SK-N-MC (cell line): ENCODE results near the gene SEMA4D.

ENCODE experiments used
- EZH2 ChIP-seq: fragments of 200-600 bp; sonication (generic); IDR thresholded peaks from one replicate; pipeline ENCODE4 v1.6.1; 2017; ENCODE audit warnings: antibody characterized with exemption
- FOXP2 ChIP-seq: optimal IDR thresholded peaks from 2 replicates; pipeline ENCODE3; 2011; ENCODE audit warnings: mild to moderate bottlenecking, moderate library complexity; ENCODE audit not compliant: insufficient read depth; ENCODE audit errors: extremely low read length, control extremely low read depth

DNA sequence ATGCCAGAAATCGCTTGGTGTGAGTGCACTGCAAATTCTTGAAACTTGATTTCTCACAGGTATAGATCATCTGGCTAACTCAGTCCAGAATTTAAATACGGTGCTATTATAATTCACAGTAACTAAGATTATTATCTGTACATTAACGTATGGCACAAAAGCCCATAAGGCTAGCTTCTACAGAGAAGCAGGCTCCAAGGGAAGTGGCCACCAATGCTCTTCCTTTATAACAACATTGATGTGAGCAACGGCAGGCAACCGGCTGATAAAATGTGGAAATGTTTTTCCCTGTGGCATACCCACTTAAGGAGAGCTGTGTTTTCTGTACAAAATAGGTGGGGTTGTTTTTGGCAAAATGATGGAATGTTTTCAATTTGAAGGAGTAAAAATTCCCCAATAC is 35.7 kb downstream of the SEMA4D start:
- TF ChIP-seq EZH2 (no peak), FOXP2 (no peak)
